ENCODE data around the gene CPNE1.

GRCh38 chr20:35710039-35710438, 45.3 kb upstream of the CPNE1 start:
- no peak for TF ChIP-seq GATA3 (IDR thresholded peaks at IDR 0.05; ENCODE audit: low read depth, low read length)
- TF ChIP-seq GATA2 (IDR thresholded peaks at IDR 0.05; ENCODE audit: low read depth, low read length) = no peak

Measured in SH-SY5Y (cell line).